Stimulated activated naive CD8-positive, alpha-beta T cell treated with anti-CD3 and anti-CD28 coated beads, Interleukin-15, Interleukin-2, amounts not matched to agents 100 U/mL and 50 U/mL, for 24 hours (primary cell): ENCODE results near the gene VAPA.
"Not testable (repeated sequence)": the region's sequence is repeated elsewhere in the genome, so short reads cannot be mapped to it uniquely, and the experiment has no call there.

Experiments
- ATAC-seq: fragments of 150-1000 bp; cut with Tn5 transposase; one replicate; pipeline ENCODE4 v1.10.0; 2021
- DNase-seq: peaks from one replicate; pipeline ENCODE4 v3.0.0; 2021

The VAPA gene

GRCh38 chr18:9886005-9886348, 27.8 kb upstream of the VAPA start:
- ATAC-seq, result no peak
- DNase-seq, result no peak

- ATAC-seq (no peak), DNase-seq (no peak)
These were observed 25.8 kb upstream of the VAPA start for GRCh38 chr18:9887992-9888391.

- ATAC-seq (no peak), DNase-seq (no peak)
These were observed 23.6 kb upstream of the VAPA start for GRCh38 chr18:9890196-9890595.

- ATAC-seq (no peak), DNase-seq (no peak)
These were observed 22.9 kb upstream of the VAPA start for GRCh38 chr18:9890957-9891356.

GRCh38 chr18:9891515-9891914, 22.3 kb upstream of the VAPA start:
- DNase-seq, ATAC-seq: not testable (repeated sequence)

GRCh38 chr18:9894454-9895068, 19.3 kb upstream of the VAPA start:
- no peak for DNase-seq
- ATAC-seq, result no peak

GRCh38 chr18:9897129-9897528, 16.7 kb upstream of the VAPA start:
- ATAC-seq, result no peak
- DNase-seq, result no peak

- not testable (repeated sequence) for ATAC-seq, DNase-seq
These were observed 16.0 kb upstream of the VAPA start for GRCh38 chr18:9897787-9898291.

GRCh38 chr18:9898792-9899549, 14.8 kb upstream of the VAPA start:
- DNase-seq (no peak), ATAC-seq (peak; percentile 86)

- DNase-seq, ATAC-seq: not testable (repeated sequence)
These were observed 14.3 kb upstream of the VAPA start for GRCh38 chr18:9899550-9899930.

GRCh38 chr18:9900699-9901098, 13.1 kb upstream of the VAPA start:
- ATAC-seq, result peak; percentile 55
- no peak for DNase-seq

- ATAC-seq, result no peak
These were observed 12.4 kb upstream of the VAPA start for GRCh38 chr18:9901377-9901776.

GRCh38 chr18:9902264-9902663, 11.6 kb upstream of the VAPA start:
- ATAC-seq, DNase-seq: not testable (repeated sequence)

More at GRCh38 chr18:9901377-9901776, 12.4 kb upstream of the VAPA start:
- DNase-seq, result no peak

GRCh38 chr18:9902832-9903231, 11.0 kb upstream of the VAPA start:
- no peak for DNase-seq
- no peak for ATAC-seq

- no peak for DNase-seq
- no peak for ATAC-seq
These were observed 8.4 kb upstream of the VAPA start for GRCh38 chr18:9905401-9905922.

- ATAC-seq (no peak), DNase-seq (no peak)
These were observed 7.3 kb upstream of the VAPA start for GRCh38 chr18:9906481-9906880.

GRCh38 chr18:9907867-9908266, 5.9 kb upstream of the VAPA start:
- ATAC-seq (peak; percentile 30), DNase-seq (no peak)

GRCh38 chr18:9910071-9910470, 3.7 kb upstream of the VAPA start:
- ATAC-seq (no peak), DNase-seq (no peak)

GRCh38 chr18:9910661-9911060, 3.2 kb upstream of the VAPA start:
- DNase-seq, result no peak
- no peak for ATAC-seq

- ATAC-seq (no peak), DNase-seq (no peak)
These were observed 2.6 kb upstream of the VAPA start for GRCh38 chr18:9911226-9911625.

- not testable (repeated sequence) for ATAC-seq, DNase-seq
These were observed 1.5 kb upstream of the VAPA start for GRCh38 chr18:9912285-9912684.

- DNase-seq (no peak), ATAC-seq (no peak)
These were observed 678 bp upstream of the VAPA start for GRCh38 chr18:9913151-9913525.

- no peak for ATAC-seq
These were observed 443 bp downstream of the VAPA start for GRCh38 chr18:9914334-9914583.

More at GRCh38 chr18:9914334-9914583, 443 bp downstream of the VAPA start:
- DNase-seq, result no peak
